Thyroid gland (tissue), 4 donors: ENCODE data around the gene SELENOP. TPM values are rescaled to one million over a fixed set of nuclear protein-coding genes. Genes with fewer than 3 reads are reported as not detected.

Experiments
- DNase-seq, 2 donors: peaks; one replicate each; pipeline ENCODE4 v3.0.0-alpha.2; 2019
- H3K27ac ChIP-seq, 3 donors: fragments of 200-600 bp; sonication (generic); 1 replicate in 2 of 3; 2 replicates in 1 of 3; pipeline ENCODE4 v1.5.1; 2016 to 2019; ENCODE audit warnings: mild to moderate bottlenecking in 1 of 3, moderate library complexity in 1 of 3
- H3K27me3 ChIP-seq: fragments of 200-600 bp; sonication (generic); one replicate; pipeline ENCODE4 v1.5.1; 2019
- H3K36me3 ChIP-seq, 2 donors: fragments of 200-600 bp; sonication (generic); one replicate each; pipeline ENCODE4 v1.5.1; 2016 to 2019
- H3K4me1 ChIP-seq, 2 donors: fragments of 200-600 bp; sonication (generic); one replicate each; pipeline ENCODE4 v1.5.1; 2017 to 2019
- H3K4me3 ChIP-seq, 3 donors: fragments of 200-600 bp; sonication (generic); replicated peaks in 1 of 3; 1 replicate in 2 of 3; 2 replicates in 1 of 3; pipeline ENCODE4 v1.5.1; 2016; ENCODE audit warnings: mild to moderate bottlenecking in 1 of 3
- H3K9me3 ChIP-seq: fragments of 200-600 bp; sonication (generic); one replicate; pipeline ENCODE4 v1.5.1; 2017
- POLR2A ChIP-seq, 2 donors: fragments of 450-650 bp; IDR thresholded peaks; one replicate each; pipeline ENCODE4 v1.6.1; 2017; ENCODE audit warnings: antibody characterized with exemption in 2 of 2, mild to moderate bottlenecking in 2 of 2, moderate library complexity in 1 of 2
- whole genome bisulfite sequencing, 2 donors: methylation state at CpG; one replicate each; pipeline ENCODE4 v1.1.5; 2017; 5-methylcytosine and 5-hydroxymethylcytosine counted together
- intact Hi-C: fragments of 100-400 bp; cut with DNase I; formaldehyde crosslinking; loops from one replicate; pipeline ENCODE4 v1.15.1; 2023
- total RNA-seq, 4 donors: library from RNA; depleted of rRNA; stranded (reverse); fragments of >200 nt; gene quantifications; one replicate each; pipeline ENCODE4 v1.2.3, GENCODE V29; 2016
- TF ChIP-seq, protein P1 (sequence below), 6 experiments: fragments of 200-600 bp in 3 of 6; fragments of 450-650 bp in 3 of 6; sonication (generic) in 3 of 6; IDR thresholded peaks; one replicate each; pipeline ENCODE4 v1.5.1; 2016 to 2019; ENCODE audit warnings: antibody characterized with exemption in 6 of 6, mild to moderate bottlenecking in 2 of 6, inconsistent platforms in 1 of 6, moderate library complexity in 1 of 6

The SELENOP gene
- total RNA-seq, 4 donors from 2014 or later, result 162 to 637 (median 392) TPM

DNA sequence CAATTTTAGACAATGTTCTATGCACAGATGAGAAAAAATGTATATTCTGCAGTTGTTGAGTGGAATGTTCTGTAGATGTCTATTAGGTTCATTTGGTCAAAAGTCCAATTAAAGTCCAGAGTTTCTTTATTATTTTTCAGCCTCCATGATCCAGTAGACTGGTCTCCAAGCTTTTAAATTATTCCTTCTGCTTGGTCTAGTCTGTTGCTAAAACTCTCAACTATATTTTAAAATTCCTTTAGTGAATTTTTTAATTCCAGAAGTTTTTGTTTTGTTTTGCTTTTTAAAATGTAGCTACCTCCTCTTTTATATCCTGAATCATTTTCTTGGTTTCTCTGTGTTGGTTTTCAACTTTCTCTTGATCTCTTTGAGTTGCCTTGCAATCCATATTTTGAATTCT, 24.6 kb downstream of the SELENOP start:
- no peaks in the 10 kb centered on the region for H3K27me3 ChIP-seq
- H3K36me3 ChIP-seq, result no peaks in the 10 kb centered on the region

DNA sequence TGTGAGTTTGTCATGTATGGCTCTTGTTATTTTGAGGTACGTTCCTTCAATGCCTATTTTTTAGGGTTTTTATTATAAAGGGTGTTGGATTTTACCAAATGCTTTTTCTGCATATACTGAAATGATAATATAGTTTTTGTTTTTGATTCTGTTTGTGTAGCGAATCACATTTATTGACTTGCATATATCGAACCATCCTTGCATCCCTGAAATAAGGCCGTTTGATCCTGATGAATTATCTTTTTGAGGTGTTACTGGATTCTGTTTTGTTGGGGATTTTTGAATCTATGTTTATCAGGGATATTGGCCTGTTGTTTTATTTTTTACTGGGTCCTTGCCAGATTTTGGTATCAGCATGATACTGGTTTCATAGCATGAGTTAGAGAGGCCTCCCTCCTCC, 25.9 kb downstream of the SELENOP start:
- WGBS, 2 donors, result 94 to 95% methylated on average over 4 of the region's 4 CpGs
- no peak for DNase-seq
- no peaks in the 10 kb centered on the region for H3K36me3 ChIP-seq
- no peaks in the 10 kb centered on the region for H3K9me3 ChIP-seq
- intact Hi-C loops, result no loop called here
- H3K27ac ChIP-seq, result no peak overlapping the region
- TF ChIP-seq, protein P1, sequence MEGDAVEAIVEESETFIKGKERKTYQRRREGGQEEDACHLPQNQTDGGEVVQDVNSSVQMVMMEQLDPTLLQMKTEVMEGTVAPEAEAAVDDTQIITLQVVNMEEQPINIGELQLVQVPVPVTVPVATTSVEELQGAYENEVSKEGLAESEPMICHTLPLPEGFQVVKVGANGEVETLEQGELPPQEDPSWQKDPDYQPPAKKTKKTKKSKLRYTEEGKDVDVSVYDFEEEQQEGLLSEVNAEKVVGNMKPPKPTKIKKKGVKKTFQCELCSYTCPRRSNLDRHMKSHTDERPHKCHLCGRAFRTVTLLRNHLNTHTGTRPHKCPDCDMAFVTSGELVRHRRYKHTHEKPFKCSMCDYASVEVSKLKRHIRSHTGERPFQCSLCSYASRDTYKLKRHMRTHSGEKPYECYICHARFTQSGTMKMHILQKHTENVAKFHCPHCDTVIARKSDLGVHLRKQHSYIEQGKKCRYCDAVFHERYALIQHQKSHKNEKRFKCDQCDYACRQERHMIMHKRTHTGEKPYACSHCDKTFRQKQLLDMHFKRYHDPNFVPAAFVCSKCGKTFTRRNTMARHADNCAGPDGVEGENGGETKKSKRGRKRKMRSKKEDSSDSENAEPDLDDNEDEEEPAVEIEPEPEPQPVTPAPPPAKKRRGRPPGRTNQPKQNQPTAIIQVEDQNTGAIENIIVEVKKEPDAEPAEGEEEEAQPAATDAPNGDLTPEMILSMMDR (IDR thresholded peaks at IDR 0.05), result no peak
- TF ChIP-seq POLR2A (IDR thresholded peaks at IDR 0.05), result no peak
- no peaks in the 10 kb centered on the region for H3K4me1 ChIP-seq
- H3K27me3 ChIP-seq, result no peaks in the 10 kb centered on the region
- H3K4me3 ChIP-seq, result no peak overlapping the region

More for the DNA sequence above, 24.6 kb downstream of the SELENOP start:
- intact Hi-C loops, result no loop called here
- no peak for DNase-seq
- no peak for TF ChIP-seq POLR2A (IDR thresholded peaks at IDR 0.05)
- TF ChIP-seq, protein P1 (IDR thresholded peaks at IDR 0.05), result no peak
- H3K27ac ChIP-seq, result no peak overlapping the region
- H3K4me1 ChIP-seq, result no peaks in the 10 kb centered on the region
- no peak overlapping the region for H3K4me3 ChIP-seq
- no peaks in the 10 kb centered on the region for H3K9me3 ChIP-seq

DNA sequence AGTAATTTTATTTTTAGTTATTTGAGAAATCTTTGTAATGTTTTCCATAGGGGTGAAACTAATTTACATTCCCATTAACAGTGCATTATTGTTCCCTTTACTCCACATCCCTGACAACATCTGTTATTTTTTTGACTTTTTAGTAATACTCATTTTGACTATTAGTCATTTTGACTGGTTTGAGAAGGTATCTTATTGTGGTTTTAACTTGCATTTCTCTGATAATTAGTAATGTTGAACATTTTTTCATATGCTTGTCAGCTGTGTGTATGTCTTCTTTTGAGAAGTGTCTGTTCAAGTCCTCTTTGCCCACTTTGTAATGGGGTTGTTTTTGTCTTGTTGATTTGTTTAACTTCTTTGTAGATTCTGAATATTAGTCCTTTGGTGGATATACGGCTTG, 27.6 kb downstream of the SELENOP start:
- no peak overlapping the region for H3K27ac ChIP-seq
- 96 to 98% methylated on average over 1 of the region's 1 CpG for WGBS, 2 donors

DNA sequence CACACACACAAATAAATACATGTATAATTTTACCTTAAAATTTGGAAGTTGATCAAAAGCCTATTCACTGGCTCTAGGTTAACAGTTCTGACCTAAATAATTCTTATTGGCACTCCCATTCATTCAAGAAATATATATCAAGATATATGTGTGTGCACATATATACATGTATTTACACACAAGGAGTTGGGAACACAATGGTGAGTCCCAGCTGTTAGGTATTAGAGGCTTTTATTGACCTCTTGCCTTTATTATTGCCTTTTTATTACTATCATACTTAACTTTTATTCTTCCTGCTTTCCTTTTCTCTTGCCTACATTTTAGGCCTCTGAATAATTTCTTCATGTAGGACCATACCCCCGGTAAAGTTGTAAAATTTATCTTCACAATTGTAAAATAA, 30.1 kb downstream of the SELENOP start:
- intact Hi-C loops, result no loop called here
- Histone ChIP-seq H3K27ac (no peak overlapping the region), H3K36me3 (no peaks in the 10 kb centered on the region), H3K9me3 (no peaks in the 10 kb centered on the region), H3K27me3 (no peaks in the 10 kb centered on the region), H3K4me1 (no peaks in the 10 kb centered on the region), H3K4me3 (no peak overlapping the region)
- WGBS, 2 donors, result 91 to 95% methylated on average over 1 of the region's 1 CpG
- TF ChIP-seq, protein P1 (IDR thresholded peaks at IDR 0.05), result no peak
- TF ChIP-seq POLR2A (IDR thresholded peaks at IDR 0.05), result no peak
- no peak for DNase-seq

More for the DNA sequence above, 27.6 kb downstream of the SELENOP start:
- no peaks in the 10 kb centered on the region for H3K9me3 ChIP-seq
- no peak overlapping the region for H3K4me3 ChIP-seq
- no peaks in the 10 kb centered on the region for H3K27me3 ChIP-seq
- intact Hi-C loops, result no loop called here
- DNase-seq, result no peak
- H3K36me3 ChIP-seq, result no peaks in the 10 kb centered on the region
- no peak for TF ChIP-seq POLR2A (IDR thresholded peaks at IDR 0.05)
- TF ChIP-seq, protein P1 (IDR thresholded peaks at IDR 0.05), result no peak
- H3K4me1 ChIP-seq, result no peaks in the 10 kb centered on the region

DNA sequence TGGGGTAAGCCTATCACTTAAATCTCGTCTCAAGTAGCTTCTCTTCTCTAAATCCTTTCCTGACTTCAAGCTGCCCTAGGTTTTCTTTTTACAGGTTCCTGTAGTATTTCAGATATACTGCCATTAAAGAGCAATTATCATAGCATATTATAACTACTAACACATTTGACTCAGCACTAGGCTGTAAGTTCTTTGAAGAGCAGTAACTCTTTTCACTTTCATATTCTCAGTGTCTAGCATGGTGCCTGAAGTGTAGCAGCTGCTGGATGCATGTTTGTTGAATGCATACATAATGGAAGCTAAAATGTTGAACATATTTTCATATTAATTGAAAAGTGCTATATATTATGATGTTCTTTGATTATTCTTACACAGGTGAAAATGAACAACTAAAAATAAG, 32.6 kb downstream of the SELENOP start:
- intact Hi-C loops, result no loop called here
- H3K9me3 ChIP-seq, result no peaks in the 10 kb centered on the region
- H3K27me3 ChIP-seq, result no peaks in the 10 kb centered on the region
- TF ChIP-seq, protein P1 (IDR thresholded peaks at IDR 0.05), result no peak
- TF ChIP-seq POLR2A (IDR thresholded peaks at IDR 0.05), result no peak
- H3K27ac ChIP-seq, result no peak overlapping the region
- no peaks in the 10 kb centered on the region for H3K36me3 ChIP-seq
- H3K4me3 ChIP-seq, result no peak overlapping the region
- no peak for DNase-seq
- WGBS, 2 donors, result 81 to 95% methylated on average over 1 of the region's 1 CpG
- no peaks in the 10 kb centered on the region for H3K4me1 ChIP-seq
